ENCODE data around the gene OR56A4.
"Not testable (repeated sequence)": the region's sequence is repeated elsewhere in the genome, so short reads cannot be mapped to it uniquely, and the experiment has no call there.

DNA sequence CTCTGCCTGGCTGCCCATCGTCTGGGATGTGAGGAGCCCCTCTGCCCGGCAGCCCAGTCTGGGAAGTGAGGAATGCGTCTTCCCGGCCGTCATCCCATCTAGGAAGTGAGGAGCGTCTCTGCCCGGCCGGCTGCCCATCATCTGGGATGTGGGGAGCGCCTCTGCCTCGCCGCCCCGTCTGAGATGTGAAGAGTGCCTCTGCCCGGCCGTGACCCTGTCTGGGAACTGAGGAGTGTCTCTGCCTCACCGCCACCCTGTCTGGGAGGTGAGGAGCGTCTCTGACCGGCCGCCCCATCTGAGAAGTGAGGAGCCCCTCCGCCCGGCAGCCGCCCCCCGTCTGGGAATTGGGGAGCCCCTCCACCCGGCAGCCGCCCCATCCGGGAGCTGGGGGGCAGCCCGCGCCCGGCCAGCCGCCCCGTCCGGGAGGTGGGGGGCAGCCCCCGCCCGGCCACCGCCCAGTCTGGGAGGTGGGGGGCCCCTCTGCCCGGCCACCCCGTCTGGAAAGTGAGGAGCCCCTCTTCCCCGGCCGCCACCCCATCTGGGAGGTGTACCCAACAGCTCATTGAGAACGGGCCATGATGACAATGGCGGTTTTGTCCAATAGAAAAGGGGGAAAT lies 45.9 kb downstream of the OR56A4 start:
- TF ChIP-seq, protein P1, sequence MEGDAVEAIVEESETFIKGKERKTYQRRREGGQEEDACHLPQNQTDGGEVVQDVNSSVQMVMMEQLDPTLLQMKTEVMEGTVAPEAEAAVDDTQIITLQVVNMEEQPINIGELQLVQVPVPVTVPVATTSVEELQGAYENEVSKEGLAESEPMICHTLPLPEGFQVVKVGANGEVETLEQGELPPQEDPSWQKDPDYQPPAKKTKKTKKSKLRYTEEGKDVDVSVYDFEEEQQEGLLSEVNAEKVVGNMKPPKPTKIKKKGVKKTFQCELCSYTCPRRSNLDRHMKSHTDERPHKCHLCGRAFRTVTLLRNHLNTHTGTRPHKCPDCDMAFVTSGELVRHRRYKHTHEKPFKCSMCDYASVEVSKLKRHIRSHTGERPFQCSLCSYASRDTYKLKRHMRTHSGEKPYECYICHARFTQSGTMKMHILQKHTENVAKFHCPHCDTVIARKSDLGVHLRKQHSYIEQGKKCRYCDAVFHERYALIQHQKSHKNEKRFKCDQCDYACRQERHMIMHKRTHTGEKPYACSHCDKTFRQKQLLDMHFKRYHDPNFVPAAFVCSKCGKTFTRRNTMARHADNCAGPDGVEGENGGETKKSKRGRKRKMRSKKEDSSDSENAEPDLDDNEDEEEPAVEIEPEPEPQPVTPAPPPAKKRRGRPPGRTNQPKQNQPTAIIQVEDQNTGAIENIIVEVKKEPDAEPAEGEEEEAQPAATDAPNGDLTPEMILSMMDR (IDR thresholded peaks at IDR 0.05) = not testable (repeated sequence)
- not testable (repeated sequence) for TF ChIP-seq POLR2A (IDR thresholded peaks at IDR 0.05)

Measured in suprapubic skin (tissue), 3 donors.